GM21825 (cell line): Measurements from ENCODE around the gene TC2N.
"Not testable (repeated sequence)": the region's sequence is repeated elsewhere in the genome, so short reads cannot be mapped to it uniquely, and the experiment has no call there.

Experiments
- ATAC-seq: cut with Tn5 transposase; IDR thresholded peaks from one replicate; pipeline ENCODE4 v1.9.1; 2021; ENCODE audit warnings: mild to moderate bottlenecking, moderate library complexity; ENCODE audit not compliant: unreplicated experiment

The TC2N gene

DNA sequence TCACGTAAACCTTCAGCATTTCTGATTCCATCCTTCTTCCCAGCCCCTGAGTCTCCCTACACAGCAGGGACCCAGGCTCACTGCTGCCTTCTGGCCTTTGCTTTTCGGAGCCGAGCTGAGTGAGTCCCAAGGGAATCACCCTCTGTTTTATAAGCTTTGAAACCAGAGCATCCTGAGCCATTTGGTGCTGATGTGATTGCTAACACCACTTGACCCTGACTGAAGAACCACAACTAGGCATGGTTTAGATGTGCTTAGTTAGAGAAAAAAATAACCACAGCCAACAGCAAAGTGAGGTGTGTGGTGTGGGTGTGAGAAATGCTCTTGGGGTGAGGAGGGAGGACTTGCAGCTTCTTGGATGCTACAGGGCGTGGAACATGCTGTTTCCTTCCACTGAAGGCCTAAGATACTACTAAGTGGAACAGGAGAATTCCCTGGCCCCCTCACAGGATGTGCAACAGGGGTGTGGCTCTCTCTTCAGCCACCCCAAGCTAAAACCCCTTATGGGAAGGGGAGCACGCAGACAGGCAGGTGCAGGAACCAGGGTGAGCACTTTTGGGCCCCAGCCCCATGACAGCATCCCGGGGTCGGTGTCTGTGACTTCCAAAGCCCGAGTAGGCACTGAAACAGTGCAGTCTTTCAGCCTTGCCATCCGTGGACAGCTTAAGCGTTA, at the start of gene TC2N:
Gene TC2N (minus strand): TSS at position 221 of the 673 bp plus-strand sequence. CDS start 53,767 bp downstream, outside the sequence.
- ATAC-seq = no peak

DNA sequence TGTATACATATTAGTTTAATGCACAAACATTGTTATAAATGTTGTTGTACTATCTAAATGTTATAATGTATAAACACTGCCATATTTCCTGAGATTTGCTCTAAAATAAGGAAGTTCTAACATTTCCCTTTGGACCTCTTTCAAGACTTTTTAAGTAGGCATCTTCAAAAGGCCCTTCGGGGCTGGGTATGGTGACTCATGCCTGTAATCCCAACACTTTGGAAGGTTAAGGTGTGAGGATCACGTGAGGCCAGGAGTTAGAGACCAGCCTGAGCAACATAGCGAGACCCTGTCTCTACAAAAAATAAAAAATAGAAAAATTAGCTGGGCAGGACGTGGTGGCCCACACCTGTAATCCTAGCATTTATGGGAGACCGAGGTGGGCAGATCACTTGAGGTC, 44.7 kb upstream of the TC2N start:
- ATAC-seq = no peak

DNA sequence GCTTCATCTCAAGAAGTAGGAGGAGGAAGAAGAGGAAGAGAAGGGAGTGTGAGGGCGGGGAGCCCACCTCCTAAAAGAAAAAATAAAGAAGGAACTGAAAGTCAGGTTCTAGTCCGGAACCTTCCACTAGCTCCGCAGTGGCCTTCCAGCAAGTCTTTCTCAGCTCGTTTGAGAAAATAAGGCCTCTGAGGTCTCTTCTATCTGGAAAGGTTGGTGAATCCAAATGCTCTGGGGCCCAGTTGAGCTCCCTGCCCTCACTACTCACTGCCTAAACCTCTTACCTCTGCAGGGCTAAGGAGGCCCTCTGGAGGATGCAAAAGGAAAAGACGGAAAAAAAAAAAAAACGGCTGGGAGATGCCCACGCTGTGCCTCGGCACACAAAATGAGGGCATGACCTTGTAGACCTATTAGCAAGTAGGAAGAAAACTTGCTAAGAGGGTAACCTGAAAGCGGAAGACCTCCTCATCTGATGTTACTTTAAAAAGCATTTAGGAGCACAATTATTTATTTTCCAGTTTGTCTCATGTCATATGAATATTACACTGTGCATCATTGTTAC, 44.2 kb upstream of the TC2N start:
- no peak for ATAC-seq

DNA sequence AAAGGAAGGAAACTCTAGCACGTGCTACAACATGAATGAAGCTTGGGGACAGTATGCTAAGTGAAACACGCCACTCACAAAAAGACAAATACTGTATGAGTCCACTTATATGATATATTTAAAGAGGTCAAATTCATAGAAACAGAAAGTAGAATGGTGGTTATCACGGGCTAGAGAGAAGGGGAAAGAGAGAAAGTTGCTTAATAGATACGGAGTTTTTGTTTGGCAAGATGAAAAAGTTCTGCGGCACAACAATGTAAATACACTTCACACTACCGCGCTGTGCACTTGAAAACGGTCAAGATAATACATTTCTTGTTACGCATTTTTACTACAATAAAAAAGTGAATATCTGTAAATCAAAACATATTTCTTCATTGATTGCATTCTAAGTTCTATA, 42.9 kb upstream of the TC2N start:
- no peak for ATAC-seq

DNA sequence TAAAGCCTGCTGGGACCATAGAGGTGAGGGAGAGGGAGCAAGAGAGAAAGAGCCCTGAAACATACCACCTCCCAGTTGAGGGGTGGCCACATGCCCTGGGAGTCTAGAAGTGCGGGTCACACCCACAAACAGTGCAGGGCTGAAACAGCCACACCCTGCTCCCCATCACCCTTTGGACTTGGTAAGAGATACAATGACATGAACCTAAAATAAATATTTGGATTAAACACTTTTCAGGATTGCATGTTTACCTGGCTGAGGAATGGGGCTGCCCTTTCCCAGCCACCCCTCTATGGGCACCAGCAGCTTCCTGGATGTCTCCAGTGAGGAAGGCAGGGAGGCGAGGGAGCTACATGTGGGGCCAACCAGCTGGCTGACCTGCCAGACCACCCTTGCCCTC, 39.0 kb upstream of the TC2N start:
- ATAC-seq = no peak

DNA sequence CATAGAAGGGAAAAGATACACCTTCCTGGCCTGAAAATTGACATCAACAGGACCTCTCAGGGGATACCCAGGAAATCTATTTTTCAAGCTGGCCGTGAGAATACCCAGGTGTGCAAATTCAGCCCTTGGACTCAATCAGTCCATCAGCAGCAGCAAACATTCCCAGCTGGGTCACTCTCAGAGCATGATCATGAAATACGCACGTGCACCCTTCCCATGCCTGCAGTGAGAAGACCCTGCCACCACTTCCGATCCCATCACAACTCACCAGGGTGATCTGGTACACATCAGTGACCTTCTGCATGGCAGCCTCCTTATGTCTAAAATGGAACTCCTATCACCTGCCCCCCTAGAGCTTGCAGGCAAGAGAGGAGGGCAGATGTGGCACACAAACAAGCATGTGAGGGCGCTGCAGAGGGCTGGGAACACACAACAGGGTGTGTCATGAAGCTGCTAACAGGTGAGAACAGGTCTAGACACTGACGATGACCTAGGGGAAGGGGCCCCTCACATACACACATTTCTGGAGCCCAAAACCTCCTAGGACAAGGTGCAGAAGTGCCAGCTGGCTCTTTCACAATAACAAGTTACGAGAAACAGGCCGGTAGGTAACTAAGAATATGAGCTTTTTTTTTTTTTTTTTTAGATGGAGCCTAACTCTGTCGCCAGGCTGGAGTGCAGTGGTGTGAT, 37.8 kb upstream of the TC2N start:
- no peak for ATAC-seq

DNA sequence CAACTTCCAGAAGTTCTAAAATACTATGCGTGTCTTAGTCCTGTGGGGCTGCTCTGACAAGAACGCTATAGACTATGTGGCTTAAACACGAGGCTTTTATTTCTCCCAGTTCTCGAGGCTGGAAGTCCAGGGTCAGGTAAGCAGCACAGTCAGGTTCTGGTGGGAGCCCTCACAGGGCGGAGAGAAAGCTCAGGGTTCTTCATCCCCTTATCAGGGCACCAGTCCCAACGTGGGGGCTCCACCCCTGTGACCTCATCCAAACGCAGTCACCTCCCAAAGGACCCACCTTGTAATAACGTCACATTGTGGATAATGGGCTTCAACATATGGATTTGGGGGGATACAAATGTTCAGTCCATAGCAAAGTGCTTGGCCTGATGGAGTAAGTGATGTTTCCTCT, 37.1 kb upstream of the TC2N start:
- ATAC-seq = no peak

DNA sequence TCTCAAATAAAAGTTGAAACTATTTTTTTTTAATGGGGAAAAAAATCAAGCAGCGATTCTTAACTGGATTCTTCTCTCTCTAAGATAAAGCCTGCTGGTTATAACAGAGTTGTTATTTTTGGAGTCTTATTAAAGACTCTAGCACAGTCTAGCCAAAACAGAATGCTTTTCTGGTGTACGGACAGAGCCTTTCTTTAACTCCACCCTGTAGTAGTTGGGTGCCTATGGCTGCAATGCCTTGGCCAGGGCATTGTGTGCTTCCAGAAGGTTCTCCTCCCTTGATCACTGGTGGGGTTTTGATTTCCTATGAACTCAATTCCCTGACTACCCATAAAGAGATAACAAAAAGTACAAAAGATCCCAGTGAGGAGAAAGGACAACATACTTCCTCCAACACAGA, 35.7 kb upstream of the TC2N start:
- ATAC-seq = no peak

DNA sequence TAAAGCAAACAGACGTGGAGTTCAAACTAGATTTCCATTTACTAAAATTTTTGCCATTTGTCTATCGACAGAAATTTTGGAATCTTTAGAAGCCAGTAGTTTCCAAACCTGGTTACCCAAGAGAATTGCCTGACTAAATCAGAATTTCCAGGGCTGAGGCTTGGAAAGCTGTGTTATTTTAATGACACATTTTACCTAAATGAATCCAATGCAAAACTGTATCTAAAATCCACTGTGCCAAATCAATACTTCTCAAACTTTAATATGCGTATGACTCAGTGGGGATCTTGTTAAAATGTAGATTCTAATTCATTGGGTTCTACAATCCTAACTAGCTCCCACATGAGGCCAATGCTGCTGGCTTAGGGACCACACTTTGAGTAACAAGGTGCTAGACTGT, 35.0 kb upstream of the TC2N start:
- no peak for ATAC-seq

DNA sequence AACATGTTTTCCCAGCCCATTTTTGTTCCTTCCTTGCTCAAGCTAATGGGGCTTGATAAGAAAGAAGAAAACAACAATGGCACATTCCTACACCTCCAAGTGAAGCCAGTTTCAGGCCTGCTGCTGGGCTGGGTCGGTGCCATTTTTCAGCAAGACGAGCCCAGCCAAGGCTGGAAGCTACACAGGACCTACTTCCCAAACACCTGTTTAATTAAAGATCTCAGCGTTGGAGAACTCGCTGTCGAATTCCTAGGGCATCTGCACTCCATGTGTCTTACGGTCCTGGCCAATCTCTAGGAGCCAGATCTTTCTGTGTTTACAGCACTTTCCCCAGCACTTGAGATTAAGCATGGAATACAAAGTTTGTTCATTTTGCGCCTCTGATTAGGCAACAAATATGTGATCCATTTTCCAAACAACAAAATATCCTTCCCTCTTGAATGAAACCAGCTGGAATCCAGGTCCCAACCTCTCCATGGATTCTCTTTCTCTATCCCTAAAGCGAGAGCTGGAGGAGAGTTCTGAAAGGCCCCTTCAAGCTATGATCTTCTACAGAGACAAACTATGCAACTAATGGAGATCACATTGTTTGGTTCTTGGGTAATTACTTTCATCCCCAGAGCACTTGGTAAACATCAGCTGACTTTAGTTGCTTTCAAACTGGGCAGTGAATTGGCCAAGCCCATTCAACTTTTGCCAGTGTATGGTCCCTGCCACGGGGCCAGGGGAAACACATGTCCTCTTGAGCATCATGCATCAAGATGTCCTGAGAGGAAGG, 34.3 kb upstream of the TC2N start:
- ATAC-seq = no peak

DNA sequence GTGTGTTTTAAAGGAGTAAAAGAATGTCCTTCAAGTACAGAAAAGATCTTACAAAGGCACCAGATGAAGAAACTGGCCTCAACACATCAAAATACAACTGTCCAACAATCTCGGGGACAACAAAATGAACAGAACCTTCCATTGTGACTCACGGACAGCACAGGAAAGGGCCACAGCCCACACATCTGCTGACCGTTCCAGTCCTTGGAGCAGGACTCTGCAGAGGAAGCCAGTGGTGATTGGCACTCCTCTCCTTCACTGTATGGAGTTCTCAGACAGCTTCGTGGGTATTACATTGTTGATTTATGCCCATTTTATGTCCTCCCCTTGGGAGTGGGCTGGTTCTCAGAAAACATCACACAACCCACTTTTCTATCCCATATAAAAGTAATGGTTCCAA, 32.5 kb upstream of the TC2N start:
- ATAC-seq = no peak

DNA sequence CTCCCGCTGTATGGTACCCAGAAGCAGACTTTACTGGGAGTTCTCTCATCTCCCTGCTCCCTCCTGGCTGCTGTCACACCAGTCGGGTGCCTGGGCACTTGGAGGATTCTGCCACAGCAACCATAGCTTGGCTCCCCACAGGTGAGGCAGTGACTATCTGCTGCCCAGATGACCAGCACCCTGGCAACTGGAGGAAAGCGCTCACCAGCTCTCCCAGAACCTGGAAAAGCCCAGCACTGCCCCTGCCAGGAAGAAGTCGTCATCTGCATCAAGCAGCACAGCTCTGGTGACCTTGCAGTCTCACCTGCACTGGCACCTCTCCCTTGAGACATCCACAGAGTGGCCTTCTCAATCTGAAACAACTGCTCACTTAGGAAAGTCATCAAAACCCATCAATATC, 31.9 kb upstream of the TC2N start:
- ATAC-seq = no peak

DNA sequence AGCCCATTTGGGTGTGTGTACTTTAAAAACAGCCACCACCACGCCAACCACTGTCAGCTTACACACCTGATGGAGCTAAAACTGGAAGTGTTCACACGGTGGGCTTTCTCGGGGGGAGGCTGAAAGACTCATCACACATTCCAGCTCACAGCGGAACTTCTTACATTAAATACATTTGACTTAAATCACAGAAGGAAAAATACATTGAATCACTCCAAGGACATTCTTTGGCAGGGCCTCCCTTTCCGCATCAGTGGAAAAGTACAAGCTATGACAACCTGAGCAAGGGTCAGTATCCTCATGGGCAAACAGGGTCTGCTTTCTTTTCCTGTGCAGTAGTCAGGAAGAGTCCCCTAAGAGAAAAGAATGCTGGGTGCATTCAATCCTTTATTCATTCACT, 31.0 kb upstream of the TC2N start:
- ATAC-seq = no peak

DNA sequence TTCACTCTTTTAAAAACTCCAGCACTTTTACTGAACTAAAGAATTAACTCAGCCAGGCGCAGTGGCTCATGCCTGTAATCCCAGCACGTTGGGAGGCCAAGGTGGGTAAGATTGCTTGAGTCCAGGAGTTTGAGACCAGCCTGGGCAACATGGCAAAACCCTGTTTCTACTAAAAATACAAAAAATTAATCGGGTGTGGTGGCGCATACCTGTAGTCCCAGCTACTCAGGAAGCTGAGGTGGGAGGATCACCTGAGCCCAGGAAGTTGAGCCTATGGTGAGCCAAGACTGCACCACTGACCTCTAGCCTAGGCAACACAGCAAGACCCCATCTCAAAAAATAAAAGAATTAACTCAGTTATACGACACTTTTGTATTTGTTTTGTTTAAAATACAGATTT, 30.4 kb upstream of the TC2N start:
- not testable (repeated sequence) for ATAC-seq

DNA sequence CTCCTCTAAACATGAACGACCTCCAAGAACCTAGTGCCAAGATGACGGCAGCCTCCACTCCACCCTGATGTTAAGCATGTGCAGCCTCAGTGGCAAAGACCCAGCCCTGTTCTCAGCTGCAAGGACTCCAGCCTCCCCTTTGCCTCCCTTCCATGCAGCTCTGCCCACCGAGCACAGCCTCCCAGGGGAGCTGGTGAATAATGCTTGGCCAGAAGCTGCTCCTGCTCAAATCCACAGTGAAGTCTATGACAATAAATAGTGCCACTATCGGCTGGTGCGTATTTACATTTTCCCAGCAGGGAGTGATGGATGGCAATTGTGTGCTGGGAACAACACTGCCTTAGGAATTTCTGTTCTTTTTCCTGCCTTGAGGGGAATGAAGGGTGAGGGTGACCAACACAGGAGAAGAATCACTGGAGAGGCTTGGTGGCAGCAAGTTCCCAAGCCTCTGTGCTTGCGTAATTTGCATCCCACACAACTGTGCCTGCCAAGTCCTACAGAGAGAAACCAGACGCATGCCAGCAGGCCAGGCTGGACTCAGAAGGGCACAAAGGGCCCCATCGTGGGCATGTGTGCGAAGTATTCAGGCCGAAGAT, 29.9 kb upstream of the TC2N start:
- ATAC-seq = no peak

DNA sequence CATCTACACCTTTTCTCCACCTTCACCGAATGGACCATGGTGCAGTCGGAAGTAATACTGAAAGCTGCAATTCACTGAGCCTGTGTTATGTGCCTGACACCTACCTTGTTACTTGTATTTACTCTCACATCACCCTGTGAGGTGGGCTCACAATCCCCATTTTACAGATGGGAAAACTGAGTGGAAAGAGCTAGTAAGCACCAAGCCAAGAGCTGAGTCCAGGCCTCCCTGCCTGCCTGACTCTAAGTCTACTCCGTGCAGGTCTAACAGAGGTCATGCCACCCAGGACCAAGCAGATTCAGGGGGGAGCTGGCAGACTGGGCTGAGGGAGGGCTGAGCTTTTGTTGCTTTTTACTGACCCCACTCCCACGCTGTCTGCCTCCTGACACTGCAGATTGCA, 29.1 kb upstream of the TC2N start:
- ATAC-seq = no peak

DNA sequence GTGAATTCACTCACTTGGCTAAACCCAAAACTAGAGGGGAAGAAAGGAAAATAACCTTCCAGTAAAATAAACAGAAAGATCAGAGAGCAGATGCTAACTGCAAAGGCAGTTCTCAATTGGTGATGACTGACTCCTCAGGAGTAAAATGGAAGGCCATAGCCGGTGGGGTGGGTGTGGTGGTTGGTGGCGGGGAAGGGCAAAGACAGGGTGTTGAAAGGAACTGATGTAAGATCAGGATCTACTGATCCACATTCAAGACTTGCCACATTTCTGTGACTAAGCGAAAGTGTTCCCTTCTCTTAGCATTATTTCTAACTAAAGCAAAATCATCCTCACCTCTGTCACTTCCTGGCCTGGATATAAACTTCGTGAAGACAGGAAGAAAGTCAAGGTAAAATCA, 26.3 kb upstream of the TC2N start:
- no peak for ATAC-seq

DNA sequence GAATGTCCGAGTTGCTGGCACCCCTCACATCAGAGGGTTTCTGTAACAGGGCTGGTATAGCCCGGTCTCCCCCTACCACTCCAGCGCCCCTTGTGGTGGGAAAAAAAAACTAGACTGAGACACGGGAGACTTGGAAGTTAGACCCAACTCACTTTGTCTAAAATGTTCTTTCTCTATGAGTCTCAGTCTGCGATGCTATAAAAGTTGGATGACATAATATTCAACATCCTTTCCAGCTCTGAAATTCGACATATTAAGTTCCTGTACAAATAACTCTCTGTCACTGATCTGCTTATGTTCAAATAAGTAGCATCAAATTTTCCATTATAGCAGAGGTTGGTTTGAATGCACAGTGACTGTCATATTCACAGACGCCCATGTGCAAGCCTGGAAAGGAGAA, 25.7 kb upstream of the TC2N start:
- no peak for ATAC-seq

DNA sequence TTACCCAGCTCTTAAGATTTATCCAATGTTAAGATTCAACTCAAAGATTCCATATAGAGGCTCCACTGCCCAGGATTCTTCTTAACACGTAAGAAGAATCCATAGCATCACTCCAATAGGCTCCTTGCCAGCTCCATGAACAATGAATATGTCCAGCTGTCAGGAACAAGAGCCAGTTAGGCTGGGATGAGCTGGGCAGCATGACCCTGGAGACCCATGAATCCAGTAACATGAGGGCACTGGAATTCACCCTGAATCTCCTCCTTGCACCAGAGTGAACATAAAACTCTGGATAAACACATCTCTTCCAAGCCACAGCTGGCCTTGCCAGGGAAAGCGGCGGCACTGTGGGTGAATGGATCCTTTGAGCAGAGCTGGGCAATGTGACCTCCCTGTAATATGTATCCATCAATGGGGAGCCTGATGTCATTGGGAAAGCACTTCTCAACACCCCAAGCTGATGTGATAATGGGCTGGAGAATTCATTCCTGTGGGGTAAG, 24.4 kb upstream of the TC2N start:
- ATAC-seq = no peak

DNA sequence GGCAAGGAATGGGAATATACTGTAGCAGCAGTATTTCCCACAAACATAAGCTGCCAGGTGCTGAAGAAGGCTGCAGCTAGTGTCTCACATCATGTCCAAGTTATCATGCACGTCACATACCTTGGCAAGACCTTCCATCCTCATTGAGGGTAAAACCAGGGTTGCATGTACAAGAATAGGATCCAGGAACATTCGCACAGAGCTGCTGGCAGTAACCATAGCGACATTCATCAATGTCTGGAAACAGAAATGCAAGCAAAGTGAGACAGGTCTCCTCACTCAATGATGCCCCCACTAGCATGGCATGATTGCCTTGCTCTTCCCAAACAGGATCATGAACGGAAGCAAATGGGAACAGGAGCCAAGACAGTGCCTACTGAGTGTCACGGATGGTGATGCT, 23.8 kb upstream of the TC2N start:
- ATAC-seq = no peak

DNA sequence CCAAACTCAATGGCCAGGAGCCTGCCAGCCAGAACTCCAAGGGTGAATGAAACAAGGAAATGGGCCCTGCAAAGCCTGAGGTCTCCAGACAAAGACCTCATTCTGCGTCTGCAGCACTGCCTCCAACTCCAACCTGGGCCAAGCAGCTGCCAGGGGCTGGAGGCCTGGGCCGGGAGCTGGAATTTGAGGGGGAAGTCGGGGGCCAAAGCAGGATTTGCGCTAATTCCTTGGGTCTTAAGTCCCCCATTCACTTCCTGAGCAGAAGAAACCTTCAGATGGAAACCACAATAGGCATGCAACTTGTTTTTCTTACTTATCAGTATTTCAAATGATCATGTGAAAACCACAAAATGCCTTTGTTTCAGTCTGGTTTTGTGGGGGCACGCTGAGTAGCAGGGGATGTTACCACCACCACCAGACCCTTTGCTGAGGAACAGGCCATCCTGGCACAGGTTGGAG, 23.0 kb upstream of the TC2N start:
- ATAC-seq = no peak
